Measurements from ENCODE around the gene GPR162. TPM values are rescaled to one million over a fixed set of nuclear protein-coding genes. Genes with fewer than 3 reads are reported as not detected.

The GPR162 gene
- total RNA-seq, 1 experiment from 2014 or later, result not detected

- ChIA-PET CTCF (no interaction called here), POLR2A (ENCODE audit: unreplicated experiment) (no interaction called here)
- Histone ChIP-seq H3K9me2 (replicated peaks; ENCODE audit: low read length) (no peaks in the 10 kb centered on the region), H3K4me2 (ENCODE audit: low read length) (no peak overlapping the region), H3K36me3 (ENCODE audit: low read depth, low read length) (no peaks in the 10 kb centered on the region), H3K79me2 (ENCODE audit: low read length) (no peaks in the 10 kb centered on the region), H3K4me3 (ENCODE audit: low read length) (no peak overlapping the region), H3K9me3 (ENCODE audit: low read length) (no peaks in the 10 kb centered on the region), H3K4me1 (ENCODE audit: insufficient read depth, low read length) (no peaks in the 10 kb centered on the region), H3K27ac (ENCODE audit: low read length) (no peak overlapping the region), H4K20me1 (ENCODE audit: low read length) (no peaks in the 10 kb centered on the region), H3K9ac (ENCODE audit: low read length) (no peak overlapping the region), H3F3A (ENCODE audit: low read length, unreplicated experiment) (no peaks in the 10 kb centered on the region), H2AFZ (ENCODE audit: low read length) (no peak overlapping the region), H3K27me3 (ENCODE audit: low read length) (no peaks in the 10 kb centered on the region)
- TF ChIP-seq EZH2phosphoT487 (IDR thresholded peaks at IDR 0.05; ENCODE audit: borderline replicate concordance, low read length) (no peak), EZH2 (IDR thresholded peaks at IDR 0.05; ENCODE audit: low read length, unreplicated experiment) (no peak), CTCF (conservative IDR thresholded peaks at IDR 0.05; ENCODE audit: low read depth, low read length) (no peak)
- DNase-seq (no peak), ATAC-seq (no peak)
- BruUV-seq (replicated peaks), result no TSS peak
- intact Hi-C loops (cut with micrococcal nuclease), result no loop called here
Measured at GRCh38 chr12:6816598-6816997, 5.0 kb upstream of the GPR162 start.

DNA sequence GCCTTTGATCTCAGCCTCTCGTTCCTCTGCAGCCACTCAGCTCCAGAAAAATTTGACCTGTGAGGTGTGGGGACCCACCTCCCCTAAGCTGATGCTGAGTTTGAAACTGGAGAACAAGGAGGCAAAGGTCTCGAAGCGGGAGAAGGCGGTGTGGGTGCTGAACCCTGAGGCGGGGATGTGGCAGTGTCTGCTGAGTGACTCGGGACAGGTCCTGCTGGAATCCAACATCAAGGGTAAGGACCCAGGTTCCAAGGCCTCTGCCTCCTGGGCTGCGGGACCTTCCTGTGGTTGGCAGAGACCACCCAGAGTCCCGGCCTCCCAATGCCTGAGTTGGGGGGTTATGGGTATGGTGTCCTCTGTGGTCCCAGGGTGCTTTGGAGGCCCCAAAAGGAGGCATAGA lies 4.5 kb upstream of the GPR162 start:
- CTCF ChIA-PET, result no interaction called here
- no peaks in the 10 kb centered on the region for H3F3A ChIP-seq (ENCODE audit: low read length, unreplicated experiment)
- H3K27me3 ChIP-seq (ENCODE audit: low read length), result no peaks in the 10 kb centered on the region
- no peak overlapping the region for H3K4me2 ChIP-seq (ENCODE audit: low read length)
- H3K4me1 ChIP-seq (ENCODE audit: insufficient read depth, low read length), result no peaks in the 10 kb centered on the region
- H3K9me2 ChIP-seq (replicated peaks; ENCODE audit: low read length), result no peaks in the 10 kb centered on the region
- no peak overlapping the region for H3K4me3 ChIP-seq (ENCODE audit: low read length)
- no peak for DNase-seq
- no peaks in the 10 kb centered on the region for H3K36me3 ChIP-seq (ENCODE audit: low read depth, low read length)
- H4K20me1 ChIP-seq (ENCODE audit: low read length), result no peaks in the 10 kb centered on the region
- no peak for TF ChIP-seq CTCF (conservative IDR thresholded peaks at IDR 0.05; ENCODE audit: low read depth, low read length)
- TF ChIP-seq EZH2phosphoT487 (IDR thresholded peaks at IDR 0.05; ENCODE audit: borderline replicate concordance, low read length), result no peak
- TF ChIP-seq EZH2 (IDR thresholded peaks at IDR 0.05; ENCODE audit: low read length, unreplicated experiment), result no peak
- intact Hi-C loops (cut with micrococcal nuclease), result no loop called here
- no peak overlapping the region for H2AFZ ChIP-seq (ENCODE audit: low read length)
- no peak overlapping the region for H3K27ac ChIP-seq (ENCODE audit: low read length)
- no peaks in the 10 kb centered on the region for H3K9me3 ChIP-seq (ENCODE audit: low read length)
- H3K9ac ChIP-seq (ENCODE audit: low read length), result no peak overlapping the region
- POLR2A ChIA-PET (ENCODE audit: unreplicated experiment), result no interaction called here
- no peaks in the 10 kb centered on the region for H3K79me2 ChIP-seq (ENCODE audit: low read length)
- ATAC-seq, result no peak
- no TSS peak for BruUV-seq (replicated peaks)

- H3K9me3 ChIP-seq (ENCODE audit: low read length), result no peaks in the 10 kb centered on the region
- no peak overlapping the region for H2AFZ ChIP-seq (ENCODE audit: low read length)
- H3K27ac ChIP-seq (ENCODE audit: low read length), result no peak overlapping the region
- POLR2A ChIA-PET (ENCODE audit: unreplicated experiment), result no interaction called here
- ATAC-seq, result no peak
- no peak for DNase-seq
- H4K20me1 ChIP-seq (ENCODE audit: low read length), result no peaks in the 10 kb centered on the region
- H3F3A ChIP-seq (ENCODE audit: low read length, unreplicated experiment), result no peaks in the 10 kb centered on the region
- intact Hi-C loops (cut with micrococcal nuclease), result no loop called here
- no peaks in the 10 kb centered on the region for H3K36me3 ChIP-seq (ENCODE audit: low read depth, low read length)
- no peak overlapping the region for H3K4me2 ChIP-seq (ENCODE audit: low read length)
- no TSS peak for BruUV-seq (replicated peaks)
- no peak overlapping the region for H3K4me3 ChIP-seq (ENCODE audit: low read length)
- CTCF ChIA-PET, result no interaction called here
- no peaks in the 10 kb centered on the region for H3K4me1 ChIP-seq (ENCODE audit: insufficient read depth, low read length)
- H3K9ac ChIP-seq (ENCODE audit: low read length), result no peak overlapping the region
- TF ChIP-seq CTCF (conservative IDR thresholded peaks at IDR 0.05; ENCODE audit: low read depth, low read length), result no peak
- no peak for TF ChIP-seq EZH2phosphoT487 (IDR thresholded peaks at IDR 0.05; ENCODE audit: borderline replicate concordance, low read length)
- TF ChIP-seq EZH2 (IDR thresholded peaks at IDR 0.05; ENCODE audit: low read length, unreplicated experiment), result no peak
- H3K27me3 ChIP-seq (ENCODE audit: low read length), result no peaks in the 10 kb centered on the region
- H3K79me2 ChIP-seq (ENCODE audit: low read length), result no peaks in the 10 kb centered on the region
- no peaks in the 10 kb centered on the region for H3K9me2 ChIP-seq (replicated peaks; ENCODE audit: low read length)
Measured at GRCh38 chr12:6817662-6818157, 3.9 kb upstream of the GPR162 start.

All from PC-3 (cell line).